DMS 273 (cell line): Measurements from ENCODE around the gene CEACAM5.
A peak's percentile ranks its signal among the peaks of the same experiment; 100 is the strongest.
"Not testable (repeated sequence)": the region's sequence is repeated elsewhere in the genome, so short reads cannot be mapped to it uniquely, and the experiment has no call there.

Experiments used
- DNase-seq: peaks from one replicate; lab custom pipeline; 2025; ENCODE audit not compliant: unreplicated experiment; lab: John Stamatoyannopoulos, UW

Gene CEACAM5

DNA sequence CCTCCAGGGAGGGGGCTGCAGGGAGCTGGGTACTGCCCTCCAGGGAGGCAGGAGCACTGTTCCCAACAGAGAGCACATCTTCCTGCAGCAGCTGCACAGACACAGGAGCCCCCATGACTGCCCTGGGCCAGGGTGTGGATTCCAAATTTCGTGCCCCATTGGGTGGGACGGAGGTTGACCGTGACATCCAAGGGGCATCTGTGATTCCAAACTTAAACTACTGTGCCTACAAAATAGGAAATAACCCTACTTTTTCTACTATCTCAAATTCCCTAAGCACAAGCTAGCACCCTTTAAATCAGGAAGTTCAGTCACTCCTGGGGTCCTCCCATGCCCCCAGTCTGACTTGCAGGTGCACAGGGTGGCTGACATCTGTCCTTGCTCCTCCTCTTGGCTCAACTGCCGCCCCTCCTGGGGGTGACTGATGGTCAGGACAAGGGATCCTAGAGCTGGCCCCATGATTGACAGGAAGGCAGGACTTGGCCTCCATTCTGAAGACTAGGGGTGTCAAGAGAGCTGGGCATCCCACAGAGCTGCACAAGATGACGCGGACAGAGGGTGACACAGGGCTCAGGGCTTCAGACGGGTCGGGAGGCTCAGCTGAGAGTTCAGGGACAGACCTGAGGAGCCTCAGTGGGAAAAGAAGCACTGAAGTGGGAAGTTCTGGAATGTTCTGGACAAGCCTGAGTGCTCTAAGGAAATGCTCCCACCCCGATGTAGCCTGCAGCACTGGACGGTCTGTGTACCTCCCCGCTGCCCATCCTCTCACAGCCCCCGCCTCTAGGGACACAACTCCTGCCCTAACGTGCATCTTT is 7.8 kb upstream of the CEACAM5 start:
- DNase-seq: no peak

GRCh38 chr19:41701401-41702075 is 6.9 kb upstream of the CEACAM5 start:
- peak; percentile 24 for DNase-seq

- no peak for DNase-seq
These were observed 6.2 kb upstream of the CEACAM5 start for GRCh38 chr19:41702171-41702651.

DNA sequence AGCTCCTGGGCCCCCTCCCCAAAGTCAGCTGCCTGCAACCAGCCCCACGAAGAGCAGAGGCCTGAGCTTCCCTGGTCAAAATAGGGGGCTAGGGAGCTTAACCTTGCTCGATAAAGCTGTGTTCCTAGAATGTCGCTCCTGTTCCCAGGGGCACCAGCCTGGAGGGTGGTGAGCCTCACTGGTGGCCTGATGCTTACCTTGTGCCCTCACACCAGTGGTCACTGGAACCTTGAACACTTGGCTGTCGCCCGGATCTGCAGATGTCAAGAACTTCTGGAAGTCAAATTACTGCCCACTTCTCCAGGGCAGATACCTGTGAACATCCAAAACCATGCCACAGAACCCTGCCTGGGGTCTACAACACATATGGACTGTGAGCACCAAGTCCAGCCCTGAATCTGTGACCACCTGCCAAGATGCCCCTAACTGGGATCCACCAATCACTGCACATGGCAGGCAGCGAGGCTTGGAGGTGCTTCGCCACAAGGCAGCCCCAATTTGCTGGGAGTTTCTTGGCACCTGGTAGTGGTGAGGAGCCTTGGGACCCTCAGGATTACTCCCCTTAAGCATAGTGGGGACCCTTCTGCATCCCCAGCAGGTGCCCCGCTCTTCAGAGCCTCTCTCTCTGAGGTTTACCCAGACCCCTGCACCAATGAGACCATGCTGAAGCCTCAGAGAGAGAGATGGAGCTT is 4.7 kb upstream of the CEACAM5 start:
- no peak for DNase-seq

DNA sequence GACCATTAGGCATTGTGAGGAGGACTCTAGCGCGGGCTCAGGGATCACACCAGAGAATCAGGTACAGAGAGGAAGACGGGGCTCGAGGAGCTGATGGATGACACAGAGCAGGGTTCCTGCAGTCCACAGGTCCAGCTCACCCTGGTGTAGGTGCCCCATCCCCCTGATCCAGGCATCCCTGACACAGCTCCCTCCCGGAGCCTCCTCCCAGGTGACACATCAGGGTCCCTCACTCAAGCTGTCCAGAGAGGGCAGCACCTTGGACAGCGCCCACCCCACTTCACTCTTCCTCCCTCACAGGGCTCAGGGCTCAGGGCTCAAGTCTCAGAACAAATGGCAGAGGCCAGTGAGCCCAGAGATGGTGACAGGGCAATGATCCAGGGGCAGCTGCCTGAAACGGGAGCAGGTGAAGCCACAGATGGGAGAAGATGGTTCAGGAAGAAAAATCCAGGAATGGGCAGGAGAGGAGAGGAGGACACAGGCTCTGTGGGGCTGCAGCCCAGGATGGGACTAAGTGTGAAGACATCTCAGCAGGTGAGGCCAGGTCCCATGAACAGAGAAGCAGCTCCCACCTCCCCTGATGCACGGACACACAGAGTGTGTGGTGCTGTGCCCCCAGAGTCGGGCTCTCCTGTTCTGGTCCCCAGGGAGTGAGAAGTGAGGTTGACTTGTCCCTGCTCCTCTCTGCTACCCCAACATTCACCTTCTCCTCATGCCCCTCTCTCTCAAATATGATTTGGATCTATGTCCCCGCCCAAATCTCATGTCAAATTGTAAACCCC is 2.8 kb upstream of the CEACAM5 start:
- peak; percentile 8 for DNase-seq

- DNase-seq: peak; percentile 77
These were observed 1.5 kb upstream of the CEACAM5 start for GRCh38 chr19:41706741-41707501.

GRCh38 chr19:41707502-41707812 is 969 bp upstream of the CEACAM5 start:
- no peak for DNase-seq

DNA sequence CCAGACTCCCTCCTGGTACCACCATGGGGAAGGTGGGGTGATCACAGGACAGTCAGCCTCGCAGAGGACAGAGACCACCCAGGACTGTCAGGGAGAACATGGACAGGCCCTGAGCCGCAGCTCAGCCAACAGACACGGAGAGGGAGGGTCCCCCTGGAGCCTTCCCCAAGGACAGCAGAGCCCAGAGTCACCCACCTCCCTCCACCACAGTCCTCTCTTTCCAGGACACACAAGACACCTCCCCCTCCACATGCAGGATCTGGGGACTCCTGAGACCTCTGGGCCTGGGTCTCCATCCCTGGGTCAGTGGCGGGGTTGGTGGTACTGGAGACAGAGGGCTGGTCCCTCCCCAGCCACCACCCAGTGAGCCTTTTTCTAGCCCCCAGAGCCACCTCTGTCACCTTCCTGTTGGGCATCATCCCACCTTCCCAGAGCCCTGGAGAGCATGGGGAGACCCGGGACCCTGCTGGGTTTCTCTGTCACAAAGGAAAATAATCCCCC is 505 bp upstream of the CEACAM5 start:
- DNase-seq: no peak

- DNase-seq: not testable (repeated sequence)
These were observed 1.1 kb downstream of the CEACAM5 start for GRCh38 chr19:41709516-41709915.

- no peak for DNase-seq
These were observed 1.7 kb downstream of the CEACAM5 start for GRCh38 chr19:41709951-41710645.

DNA sequence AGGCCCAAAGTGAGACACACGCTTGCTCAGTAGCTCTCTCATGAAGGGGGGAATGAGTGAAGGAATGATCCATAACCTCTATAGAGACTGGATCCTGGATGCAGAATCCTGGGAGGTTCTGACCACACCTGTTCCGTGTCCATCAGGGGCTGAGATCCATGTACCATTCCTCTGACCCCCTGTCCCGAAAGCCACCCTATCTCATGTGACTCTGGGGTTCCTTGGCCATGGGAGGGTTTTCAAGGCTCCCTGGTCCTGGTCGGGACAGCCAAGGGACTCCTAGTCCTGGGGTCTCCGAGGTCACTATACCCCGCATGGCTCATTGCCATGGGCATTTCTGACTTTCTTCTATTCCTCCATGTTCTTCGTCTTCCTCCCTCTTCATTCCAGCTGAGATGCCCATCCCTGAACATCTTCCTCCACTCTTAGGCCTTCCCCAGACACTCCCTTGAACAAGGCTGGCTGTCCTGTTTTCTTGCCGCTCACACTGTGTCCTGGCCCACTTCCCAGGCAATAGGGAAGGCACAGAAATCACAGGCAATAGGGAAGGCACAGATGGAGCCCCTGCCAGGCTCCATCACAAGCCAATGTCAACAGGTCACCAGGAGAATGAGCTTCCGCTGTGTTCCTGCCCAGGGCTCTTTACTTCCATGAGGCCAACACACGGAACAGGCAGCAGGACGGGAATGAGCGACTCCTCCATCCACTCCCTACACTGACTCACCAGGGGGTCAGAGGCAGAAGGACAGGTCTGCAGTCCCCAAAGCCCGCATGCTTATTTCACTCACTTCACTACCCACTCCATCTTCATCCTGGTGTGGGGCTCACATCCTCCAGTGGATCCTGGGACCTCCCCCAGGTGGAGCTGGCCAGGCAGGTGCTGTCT is 3.2 kb downstream of the CEACAM5 start:
- no peak for DNase-seq

DNA sequence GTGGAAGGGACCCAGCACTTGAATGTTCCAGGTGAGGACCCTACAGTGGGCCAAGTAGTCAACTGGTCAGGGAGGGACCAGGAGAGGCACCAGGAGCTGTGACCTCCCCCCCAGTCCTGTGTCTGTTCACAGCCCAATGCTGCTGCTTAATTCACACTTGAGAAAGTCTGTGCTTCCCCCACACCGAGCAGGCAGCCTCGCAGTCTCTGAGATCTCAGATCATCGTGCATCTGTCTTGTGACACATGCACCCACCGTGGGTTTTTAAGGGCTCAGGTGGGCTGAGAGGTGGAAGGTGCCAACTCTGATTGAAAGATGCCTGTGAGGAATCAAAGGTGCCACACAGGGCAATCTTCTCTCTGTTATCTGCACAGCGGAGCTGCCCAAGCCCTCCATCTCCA is 6.2 kb downstream of the CEACAM5 start:
- no peak for DNase-seq

GRCh38 chr19:41718761-41719160 is 10.3 kb downstream of the CEACAM5 start:
- no peak for DNase-seq

DNA sequence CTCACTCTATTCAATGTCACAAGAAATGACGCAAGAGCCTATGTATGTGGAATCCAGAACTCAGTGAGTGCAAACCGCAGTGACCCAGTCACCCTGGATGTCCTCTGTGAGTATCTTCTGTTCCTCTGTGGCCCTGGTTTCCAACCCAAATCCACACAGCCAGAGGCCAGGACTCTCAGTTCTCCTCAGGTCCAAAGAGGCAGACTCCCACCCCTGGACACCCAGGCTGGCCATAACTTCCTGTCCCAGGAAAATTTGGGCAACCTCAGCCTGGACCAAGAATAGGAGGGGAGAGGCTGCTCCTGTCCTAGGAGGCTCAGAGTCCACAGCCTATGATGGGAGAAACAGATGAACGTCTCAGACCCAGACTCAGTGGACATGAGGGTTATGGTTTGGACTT is 11.7 kb downstream of the CEACAM5 start:
- no peak for DNase-seq

DNA sequence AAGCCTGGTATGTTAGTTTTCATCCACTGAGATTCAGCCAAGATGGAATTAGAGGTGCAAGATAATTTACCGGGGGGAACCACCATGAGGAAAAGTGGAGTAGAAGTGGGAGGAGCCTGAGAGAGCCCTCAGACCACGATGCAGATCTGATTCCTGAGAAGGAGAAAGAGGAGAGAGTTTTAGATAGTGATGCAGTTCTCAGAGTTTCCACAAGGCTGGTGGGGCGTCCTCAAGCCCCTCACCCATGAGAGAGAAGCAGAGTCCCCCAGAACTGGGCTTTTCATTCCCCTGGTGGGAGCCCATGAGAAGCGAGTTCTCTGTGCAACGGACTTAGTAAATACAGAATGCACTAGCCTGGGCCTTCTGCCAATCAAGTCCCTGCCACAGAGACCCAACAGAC is 18.1 kb downstream of the CEACAM5 start:
- DNase-seq: no peak

DNA sequence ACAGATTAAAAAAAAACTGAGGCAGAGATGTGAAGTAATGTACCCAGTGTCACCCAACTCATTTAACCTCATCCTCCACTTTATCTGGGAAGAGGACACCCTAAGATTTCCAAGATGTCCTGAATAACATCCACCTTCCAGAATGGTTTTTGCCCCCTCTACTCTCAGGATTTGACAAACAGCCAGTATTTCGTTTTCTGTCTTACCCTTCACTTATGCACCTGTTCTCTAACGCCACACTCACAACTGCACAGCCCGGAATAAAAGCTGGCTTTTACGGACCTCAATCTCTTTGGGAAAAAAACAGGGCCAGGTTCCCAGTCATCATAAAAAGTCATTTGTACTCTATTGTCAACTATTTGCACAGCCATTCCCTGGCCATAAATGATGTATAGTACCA is 25.7 kb downstream of the CEACAM5 start:
- no peak for DNase-seq

GRCh38 chr19:41734585-41734984 is 26.2 kb downstream of the CEACAM5 start:
- no peak for DNase-seq

GRCh38 chr19:41735071-41735600 is 26.7 kb downstream of the CEACAM5 start:
- no peak for DNase-seq
